ENCODE measurements around the gene PTPRT.

- TF ChIP-seq CEBPB (IDR thresholded peaks at IDR 0.05; ENCODE audit: low read depth) (no peak), POLR2AphosphoS5 (IDR thresholded peaks at IDR 0.05; ENCODE audit: low read depth, low read length) (no peak), CTCF (IDR thresholded peaks at IDR 0.05 in 2 of 3, conservative IDR thresholded peaks at IDR 0.05 in 1 of 3; ENCODE audit: borderline replicate concordance in 1 of 3, insufficient read depth in 1 of 3, low read depth in 2 of 3, low read length in 2 of 3) (no peak), EGR1 (IDR thresholded peaks at IDR 0.05; ENCODE audit: low read depth) (no peak), SP1 (IDR thresholded peaks at IDR 0.05; ENCODE audit: low read depth) (no peak), JUND (IDR thresholded peaks at IDR 0.05) (no peak), FOSL1 (IDR thresholded peaks at IDR 0.05; ENCODE audit: low read depth) (no peak), TCF7L2 (IDR thresholded peaks at IDR 0.05; ENCODE audit: borderline replicate concordance, extremely low read depth, insufficient read depth, insufficient read length) (no peak), ZNF274 (IDR thresholded peaks at IDR 0.05; ENCODE audit: low read depth, low read length) (no peak)
Measured at GRCh38 chr20:42954951-42955350, 234.8 kb downstream of the PTPRT start.

Data from HCT116 (cell line).